CD8-positive, alpha-beta memory T cell (primary cell): Measurements from ENCODE around the gene TMEM217. TPM values are rescaled to one million over a fixed set of nuclear protein-coding genes. Genes with fewer than 3 reads are reported as not detected.

Experiments
- CTCF ChIA-PET: fragments of 350-600 bp; sonication (Branson Sonifier 250); formaldehyde crosslinking; loops from one replicate; lab custom pipeline; 2021; ENCODE audit warnings: antibody characterized with exemption; lab: Charles Lee
- POLR2A ChIA-PET: fragments of 350-600 bp; sonication (Branson Sonifier 250); formaldehyde crosslinking; loops from one replicate; lab custom pipeline; 2021; ENCODE audit warnings: antibody characterized with exemption; lab: Charles Lee
- DNase-seq, 5 donors: peaks; one replicate each; pipeline versions ENCODE4 v3.0.0 to v3.0.0-alpha.2; 2020 to 2022; ENCODE audit warnings: mixed read lengths in 1 of 5
- H3K27ac ChIP-seq: one replicate; pipeline ENCODE4 v1.7.0; 2013; ENCODE audit warnings: low read depth, mild to moderate bottlenecking, low read length, moderate library complexity
- H3K27me3 ChIP-seq: 2 replicates; pipeline ENCODE4 v1.7.0; 2013; ENCODE audit warnings: low read length, mild to moderate bottlenecking; ENCODE audit not compliant: insufficient read depth, poor library complexity, severe bottlenecking
- H3K36me3 ChIP-seq: 2 replicates; pipeline ENCODE4 v1.7.0; 2013; ENCODE audit warnings: mild to moderate bottlenecking, low read length, moderate library complexity; ENCODE audit not compliant: insufficient read depth
- H3K4me1 ChIP-seq: 2 replicates; pipeline ENCODE4 v1.7.0; 2013; ENCODE audit warnings: mild to moderate bottlenecking, low read length, moderate library complexity; ENCODE audit not compliant: insufficient read depth
- H3K4me3 ChIP-seq: 2 replicates; pipeline ENCODE4 v1.7.0; 2013; ENCODE audit warnings: mild to moderate bottlenecking, low read length
- H3K9me3 ChIP-seq: 2 replicates; pipeline ENCODE4 v1.7.0; 2013; ENCODE audit warnings: mild to moderate bottlenecking, low read length
- H3K27ac Mint-ChIP-seq, 8 donors: one replicate each; pipeline ENCODE4 v1.8.0; 2020 to 2021; ENCODE audit warnings: mixed read lengths in 8 of 8, mild to moderate bottlenecking in 6 of 8, inconsistent platforms in 3 of 8, moderate library complexity in 3 of 8
- H3K27me3 Mint-ChIP-seq, 2 donors: one replicate each; pipeline ENCODE4 v1.8.0; 2020 to 2021; ENCODE audit warnings: mixed read lengths in 2 of 2, mild to moderate bottlenecking in 1 of 2, moderate library complexity in 1 of 2
- H3K36me3 Mint-ChIP-seq, 3 donors: one replicate each; pipeline ENCODE4 v1.8.0; 2020 to 2021; ENCODE audit warnings: mixed read lengths in 3 of 3, inconsistent platforms in 1 of 3, mild to moderate bottlenecking in 1 of 3
- H3K4me1 Mint-ChIP-seq, 3 donors: one replicate each; pipeline ENCODE4 v1.8.0; 2020 to 2021; ENCODE audit warnings: mixed read lengths in 3 of 3, inconsistent platforms in 1 of 3, mild to moderate bottlenecking in 1 of 3
- H3K4me3 Mint-ChIP-seq, 7 donors: one replicate each; pipeline ENCODE4 v1.8.0; 2020 to 2021; ENCODE audit warnings: mixed read lengths in 7 of 7, mild to moderate bottlenecking in 6 of 7, moderate library complexity in 4 of 7, inconsistent platforms in 2 of 7
- H3K9me3 Mint-ChIP-seq, 5 donors: one replicate each; pipeline ENCODE4 v1.8.0; 2020 to 2022; ENCODE audit warnings: mixed read lengths in 5 of 5, mild to moderate bottlenecking in 3 of 5, moderate library complexity in 2 of 5, inconsistent platforms in 1 of 5
- polyA plus RNA-seq: library from polyadenylated mRNA; unstranded; fragments of 300-500 nt; fragmentation: Illumina TruSeq; gene quantifications from one replicate; pipeline ENCODE4 v1.2.3, GENCODE V29; 2021
- total RNA-seq, 2 experiments: library from RNA; stranded (reverse); gene quantifications; one replicate each; pipeline ENCODE4 v1.2.3, GENCODE V29; 2021

TMEM217 gene
- total and polyA plus RNA-seq, 3 experiments from 2014 or later: 0.44 to 6.6 (median 4.2) TPM

DNA sequence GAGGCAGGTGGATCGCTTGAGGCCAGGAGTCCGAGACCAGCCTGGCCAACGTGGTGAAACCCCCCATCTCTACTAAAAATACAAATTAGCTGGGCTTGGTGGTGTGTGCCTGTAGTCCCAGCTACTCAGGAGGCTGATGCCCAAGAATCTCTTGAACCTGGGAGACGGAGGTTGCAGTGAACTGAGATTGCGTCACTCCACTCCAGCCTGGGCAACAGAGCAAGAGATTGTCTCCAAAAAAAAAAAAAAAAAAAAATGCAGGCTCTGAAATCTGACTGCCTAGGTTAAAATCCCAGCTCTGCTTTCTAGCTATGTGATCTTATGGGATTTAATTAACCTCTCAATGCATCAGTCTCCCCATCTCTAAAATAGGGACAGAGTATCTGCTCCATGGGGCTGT, 3.3 kb upstream of the TMEM217 start:
- Mint-ChIP-seq H3K27ac (no peak overlapping the region), H3K9me3 (no peaks in the 10 kb centered on the region), H3K27me3 (no peaks in the 10 kb centered on the region), H3K36me3 (peaks cover 0 to 15% (median 5%) of the 10 kb centered on the region in 3 donors), H3K4me3 (no peak overlapping the region), H3K4me1 (peaks cover 56 to 83% (median 80%) of the 10 kb centered on the region in 3 donors)
- H3K27me3 ChIP-seq: no peaks in the 10 kb centered on the region
- H3K4me3 ChIP-seq: no peak overlapping the region
- peaks cover 29% of the 10 kb centered on the region for H3K4me1 ChIP-seq
- no peaks in the 10 kb centered on the region for H3K9me3 ChIP-seq
- ChIA-PET CTCF (no interaction called here), POLR2A (no interaction called here)
- no peak overlapping the region for H3K27ac ChIP-seq
- no peaks in the 10 kb centered on the region for H3K36me3 ChIP-seq
- DNase-seq: no peak

GRCh38 chr6:37260444-37260843, 2.5 kb upstream of the TMEM217 start:
- ChIA-PET CTCF (no interaction called here), POLR2A (no interaction called here)
- DNase-seq: no peak
- Mint-ChIP-seq H3K27me3 (no peaks in the 10 kb centered on the region), H3K27ac (peak overlapping the region in 3 of 8 donors; percentile 25 to 40 (median 38)), H3K4me3 (peak overlapping the region in 1 of 7 donors; percentile 16), H3K36me3 (peaks cover 0 to 15% (median 5%) of the 10 kb centered on the region in 3 donors), H3K9me3 (no peaks in the 10 kb centered on the region), H3K4me1 (peaks cover 55 to 75% (median 73%) of the 10 kb centered on the region in 3 donors)
- Histone ChIP-seq H3K4me1 (peaks cover 29% of the 10 kb centered on the region), H3K27ac (no peak overlapping the region), H3K36me3 (no peaks in the 10 kb centered on the region), H3K9me3 (no peaks in the 10 kb centered on the region), H3K4me3 (no peak overlapping the region), H3K27me3 (no peaks in the 10 kb centered on the region)

- CTCF ChIA-PET: no interaction called here
- no peaks in the 10 kb centered on the region for H3K36me3 ChIP-seq
- no peaks in the 10 kb centered on the region for H3K27me3 ChIP-seq
- peaks cover 0 to 15% (median 5%) of the 10 kb centered on the region in 3 donors for H3K36me3 Mint-ChIP-seq
- H3K27ac Mint-ChIP-seq: peak overlapping the region; percentile 52 to 95 (median 88)
- no peaks in the 10 kb centered on the region for H3K9me3 ChIP-seq
- H3K4me3 Mint-ChIP-seq: peak overlapping the region; percentile 41 to 97 (median 81)
- peaks cover 29% of the 10 kb centered on the region for H3K4me1 ChIP-seq
- no peak overlapping the region for H3K4me3 ChIP-seq
- no peaks in the 10 kb centered on the region for H3K27me3 Mint-ChIP-seq
- peak overlapping the region; percentile 95 for H3K27ac ChIP-seq
- peaks cover 53 to 71% (median 69%) of the 10 kb centered on the region in 3 donors for H3K4me1 Mint-ChIP-seq
- H3K9me3 Mint-ChIP-seq: no peaks in the 10 kb centered on the region
- no peak for DNase-seq
- POLR2A ChIA-PET: no interaction called here
Observed at GRCh38 chr6:37260040-37260439, 2.1 kb upstream of the TMEM217 start.

GRCh38 chr6:37259191-37259590, 1.2 kb upstream of the TMEM217 start:
- Histone ChIP-seq H3K36me3 (no peaks in the 10 kb centered on the region), H3K9me3 (no peaks in the 10 kb centered on the region), H3K27ac (peak overlapping the region; percentile 95), H3K4me1 (peaks cover 29% of the 10 kb centered on the region), H3K27me3 (no peaks in the 10 kb centered on the region), H3K4me3 (peak overlapping the region; percentile 2)
- H3K4me3 Mint-ChIP-seq: peak overlapping the region; percentile 71 to 97 (median 91)
- peaks cover 0 to 14% (median 5%) of the 10 kb centered on the region in 3 donors for H3K36me3 Mint-ChIP-seq
- ChIA-PET CTCF (no interaction called here), POLR2A (no interaction called here)
- peaks cover 48 to 63% (median 62%) of the 10 kb centered on the region in 3 donors for H3K4me1 Mint-ChIP-seq
- peak overlapping the region; percentile 22 to 95 (median 88) for H3K27ac Mint-ChIP-seq
- no peaks in the 10 kb centered on the region for H3K9me3 Mint-ChIP-seq
- H3K27me3 Mint-ChIP-seq: no peaks in the 10 kb centered on the region
- DNase-seq: peak in 3 of 5 donors; percentile 7 to 22 (median 12)

- DNase-seq: no peak
- peak overlapping the region; percentile 95 for H3K27ac ChIP-seq
- H3K4me3 ChIP-seq: peak overlapping the region; percentile 95
- H3K9me3 ChIP-seq: no peaks in the 10 kb centered on the region
- H3K4me1 ChIP-seq: peaks cover 29% of the 10 kb centered on the region
- H3K27me3 ChIP-seq: no peaks in the 10 kb centered on the region
- H3K36me3 ChIP-seq: no peaks in the 10 kb centered on the region
- Mint-ChIP-seq H3K4me1 (peaks cover 46 to 62% (median 57%) of the 10 kb centered on the region in 3 donors), H3K27ac (peak overlapping the region; percentile 70 to 98 (median 92)), H3K36me3 (peaks cover 0 to 14% (median 5%) of the 10 kb centered on the region in 3 donors), H3K27me3 (no peaks in the 10 kb centered on the region), H3K9me3 (no peaks in the 10 kb centered on the region), H3K4me3 (peak overlapping the region; percentile 81 to 97 (median 91))
- ChIA-PET POLR2A (interaction anchor here (0.6 kb wide), 1 partner anchor 376 kb away, joined by 3 read pairs; no protein-coding TSS in a partner anchor), CTCF (interaction anchor here (2.1 kb wide), 1 partner anchor 241 kb away, joined by 6 read pairs; no protein-coding TSS in a partner anchor)
Observed at GRCh38 chr6:37258405-37259105, 611 bp upstream of the TMEM217 start.

GRCh38 chr6:37257320-37257633, 667 bp downstream of the TMEM217 start:
- Histone ChIP-seq H3K27me3 (no peaks in the 10 kb centered on the region), H3K4me1 (peaks cover 29% of the 10 kb centered on the region), H3K4me3 (peak overlapping the region; percentile 95), H3K27ac (peak overlapping the region; percentile 95), H3K9me3 (no peaks in the 10 kb centered on the region), H3K36me3 (no peaks in the 10 kb centered on the region)
- H3K4me3 Mint-ChIP-seq: peak overlapping the region; percentile 81 to 97 (median 91)
- H3K27me3 Mint-ChIP-seq: peaks cover 0 to 7% of the 10 kb centered on the region in 2 donors
- peaks cover 33 to 50% (median 46%) of the 10 kb centered on the region in 3 donors for H3K4me1 Mint-ChIP-seq
- peak overlapping the region; percentile 70 to 98 (median 92) for H3K27ac Mint-ChIP-seq
- H3K9me3 Mint-ChIP-seq: no peaks in the 10 kb centered on the region
- DNase-seq: no peak
- CTCF ChIA-PET: interaction anchor here (0.6 to 2.1 kb wide), 3 partner anchors 12 to 239 kb away, joined by 3 to 6 read pairs (median 3); no protein-coding TSS in a partner anchor
- POLR2A ChIA-PET: interaction anchor here (0.5 to 1.2 kb wide), 2 partner anchors 271 to 1446 kb away, joined by 3 to 6 read pairs; partner anchors contain the start of gene MTCH1
- H3K36me3 Mint-ChIP-seq: peaks cover 0 to 5% (median 0%) of the 10 kb centered on the region in 3 donors

DNA sequence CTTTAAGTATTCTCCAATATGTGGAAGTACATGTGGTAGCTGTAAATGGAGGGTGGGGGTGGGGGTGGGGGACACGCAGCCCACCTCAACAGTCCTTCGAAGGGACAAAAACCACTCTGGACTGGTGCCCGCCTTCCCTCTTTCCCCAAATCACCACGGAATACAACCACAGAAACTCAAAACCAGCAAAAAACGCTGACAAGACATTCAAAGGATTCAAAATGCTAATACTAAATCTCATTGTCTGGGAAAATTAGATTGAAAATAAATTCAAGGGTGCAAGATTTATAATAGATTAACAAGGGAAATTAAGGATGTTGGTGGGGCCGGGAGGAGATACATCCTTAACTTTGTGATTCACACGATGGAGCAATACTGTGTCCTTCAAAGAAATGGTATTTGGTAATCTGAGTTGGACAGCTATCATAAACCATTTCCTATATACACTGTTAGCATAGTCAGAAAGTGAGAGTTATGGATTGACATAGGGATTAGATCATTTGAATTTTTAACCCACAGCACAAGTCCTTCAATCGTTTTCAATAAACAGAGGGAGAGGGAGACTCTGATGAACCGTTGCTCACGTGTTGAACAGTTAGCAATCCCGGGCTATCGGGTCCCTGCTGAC, 1.1 kb downstream of the TMEM217 start:
- CTCF ChIA-PET: interaction anchor here (0.6 to 2.1 kb wide), 3 partner anchors 11 to 239 kb away, joined by 3 to 6 read pairs (median 3); no protein-coding TSS in a partner anchor
- peak overlapping the region in 6 of 8 donors; percentile 77 to 95 (median 88) for H3K27ac Mint-ChIP-seq

More for the DNA sequence above, 1.1 kb downstream of the TMEM217 start:
- H3K36me3 ChIP-seq: no peaks in the 10 kb centered on the region
- H3K4me1 Mint-ChIP-seq: peaks cover 33 to 49% (median 44%) of the 10 kb centered on the region in 3 donors
- H3K36me3 Mint-ChIP-seq: peaks cover 0 to 5% (median 0%) of the 10 kb centered on the region in 3 donors
- H3K27me3 ChIP-seq: no peaks in the 10 kb centered on the region
- H3K9me3 ChIP-seq: no peaks in the 10 kb centered on the region
- H3K4me3 ChIP-seq: peak overlapping the region; percentile 95
- H3K4me1 ChIP-seq: peaks cover 29% of the 10 kb centered on the region
- no peaks in the 10 kb centered on the region for H3K9me3 Mint-ChIP-seq
- peaks cover 0 to 7% of the 10 kb centered on the region in 2 donors for H3K27me3 Mint-ChIP-seq
- peak overlapping the region; percentile 95 for H3K27ac ChIP-seq
- POLR2A ChIA-PET: interaction anchor here (0.5 to 1.2 kb wide), 2 partner anchors 271 to 1447 kb away, joined by 3 to 6 read pairs; partner anchors contain the start of gene MTCH1
- no peak for DNase-seq
- H3K4me3 Mint-ChIP-seq: peak overlapping the region; percentile 81 to 97 (median 91)
